Adipocyte (in vitro differentiated cells): ENCODE data around the gene CAND2.
A peak's percentile ranks its signal among the peaks of the same experiment; 100 is the strongest.

Source experiments
- DNase-seq: peaks from one replicate; pipeline ENCODE4 v3.0.0-alpha.2; 2015; ENCODE audit warnings: low read depth
- H3K27me3 ChIP-seq: replicated peaks from 2 replicates; pipeline ENCODE4 v1.7.0; 2013; ENCODE audit warnings: mild to moderate bottlenecking, low read length, moderate library complexity; ENCODE audit not compliant: control insufficient read depth, insufficient read depth
- H3K36me3 ChIP-seq: 2 replicates; pipeline ENCODE4 v1.7.0; 2013; ENCODE audit warnings: low read length, mild to moderate bottlenecking, moderate library complexity; ENCODE audit not compliant: control insufficient read depth, insufficient read depth, severe bottlenecking
- H3K4me1 ChIP-seq: 2 replicates; pipeline ENCODE4 v1.7.0; 2013; ENCODE audit warnings: mild to moderate bottlenecking, low read length, moderate library complexity; ENCODE audit not compliant: control insufficient read depth, insufficient read depth
- H3K4me3 ChIP-seq: 2 replicates; pipeline ENCODE4 v1.7.0; 2013; ENCODE audit warnings: mild to moderate bottlenecking, low read length, moderate library complexity
- H3K9ac ChIP-seq: 2 replicates; pipeline ENCODE4 v1.7.0; 2013; ENCODE audit warnings: mild to moderate bottlenecking, low read length, moderate library complexity
- H3K9me3 ChIP-seq: 2 replicates; pipeline ENCODE4 v1.7.0; 2013; ENCODE audit warnings: mild to moderate bottlenecking, low read length, moderate library complexity; ENCODE audit not compliant: control insufficient read depth

Gene CAND2

DNA sequence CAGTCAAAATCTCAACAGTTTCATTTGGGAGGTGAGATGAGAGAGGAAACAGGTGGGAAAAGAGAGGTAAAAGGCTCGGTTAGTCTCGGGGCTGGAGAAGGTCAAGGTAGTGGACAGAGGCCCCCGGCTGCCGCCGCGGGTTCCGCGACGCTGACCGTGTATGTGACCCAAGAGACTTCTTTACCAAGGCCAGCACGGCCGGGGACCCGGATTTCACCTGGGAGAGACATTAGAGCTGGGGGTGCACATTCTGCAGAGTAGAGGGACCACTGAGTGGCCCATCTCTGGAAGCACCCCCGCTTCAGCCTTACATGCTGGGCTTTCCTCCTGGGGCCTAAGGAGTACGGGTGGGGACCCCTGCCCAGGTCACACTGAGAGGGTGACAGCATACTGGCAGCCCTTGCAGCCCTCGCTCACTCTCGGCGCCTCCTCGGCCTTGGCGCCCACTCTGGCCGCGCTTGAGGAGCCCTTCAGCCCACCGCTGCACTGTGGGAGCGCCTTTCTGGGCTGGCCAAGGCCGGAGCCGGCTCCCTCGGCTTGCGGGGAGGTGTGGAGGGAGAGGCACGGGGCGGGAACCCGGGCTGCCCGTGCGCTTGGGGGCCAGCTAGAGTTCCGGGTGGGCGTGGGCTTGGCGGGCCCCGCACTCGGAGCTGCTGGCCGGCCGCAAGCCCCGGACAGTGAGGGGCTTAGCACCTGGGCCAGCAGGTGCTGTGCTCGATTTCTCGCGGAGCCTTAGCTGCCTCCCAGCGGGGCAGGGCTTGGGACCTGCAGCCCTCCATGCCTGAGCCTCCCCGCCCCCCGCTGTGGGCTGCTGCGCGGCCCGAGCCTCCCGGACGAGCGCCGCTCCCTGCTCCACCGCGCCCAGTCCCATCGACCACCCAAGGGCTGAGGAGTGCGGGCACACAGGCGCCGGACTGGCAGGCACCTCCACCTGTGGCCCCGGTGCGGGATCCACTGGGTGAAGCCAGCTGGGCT is 86.1 kb downstream of the CAND2 start:
- Histone ChIP-seq H3K9ac (no peak overlapping the region), H3K27me3 (peaks cover 40% of the 10 kb centered on the region), H3K9me3 (no peaks in the 10 kb centered on the region), H3K36me3 (no peaks in the 10 kb centered on the region), H3K4me3 (no peak overlapping the region), H3K4me1 (no peaks in the 10 kb centered on the region)
- no peak for DNase-seq

DNA sequence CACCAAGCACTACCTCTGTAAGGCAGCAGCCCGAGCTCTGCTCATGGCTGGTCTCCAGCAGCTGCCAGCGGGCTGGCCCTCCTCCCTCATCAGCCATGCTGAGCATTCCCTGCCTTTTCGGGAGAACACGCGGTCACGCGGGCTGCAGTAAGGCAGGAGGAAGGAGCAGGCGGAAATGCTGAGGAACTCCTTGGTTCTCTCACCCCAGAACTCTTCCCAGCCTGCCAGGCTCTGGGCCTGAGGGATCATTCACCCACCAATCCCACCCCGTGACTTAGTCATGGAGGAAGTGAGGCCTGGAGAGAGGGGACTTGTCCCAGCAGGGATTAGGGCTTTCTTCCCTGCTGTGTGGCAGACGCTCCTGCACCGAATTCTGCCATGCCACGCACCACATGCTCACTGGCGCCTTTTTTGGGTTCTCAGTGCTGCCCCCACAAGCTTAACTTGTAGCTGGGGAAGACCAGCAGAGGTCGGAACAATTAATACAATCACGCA is 87.8 kb downstream of the CAND2 start:
- DNase-seq = peak; percentile 41
- Histone ChIP-seq H3K36me3 (no peaks in the 10 kb centered on the region), H3K27me3 (peaks cover 47% of the 10 kb centered on the region), H3K4me3 (no peak overlapping the region), H3K4me1 (no peaks in the 10 kb centered on the region), H3K9me3 (no peaks in the 10 kb centered on the region), H3K9ac (no peak overlapping the region)
